ENCODE results near the gene GALNT11.
A peak's percentile ranks its signal among the peaks of the same experiment; 100 is the strongest.
"Not testable (repeated sequence)": the region's sequence is repeated elsewhere in the genome, so short reads cannot be mapped to it uniquely, and the experiment has no call there.

GALNT11 gene

GRCh38 chr7:152030059-152030458 is 4.6 kb downstream of the GALNT11 start:
- not testable (repeated sequence) for DNase-seq

- DNase-seq, result not testable (repeated sequence)
Measured at GRCh38 chr7:152030639-152031038, 5.2 kb downstream of the GALNT11 start.

DNA sequence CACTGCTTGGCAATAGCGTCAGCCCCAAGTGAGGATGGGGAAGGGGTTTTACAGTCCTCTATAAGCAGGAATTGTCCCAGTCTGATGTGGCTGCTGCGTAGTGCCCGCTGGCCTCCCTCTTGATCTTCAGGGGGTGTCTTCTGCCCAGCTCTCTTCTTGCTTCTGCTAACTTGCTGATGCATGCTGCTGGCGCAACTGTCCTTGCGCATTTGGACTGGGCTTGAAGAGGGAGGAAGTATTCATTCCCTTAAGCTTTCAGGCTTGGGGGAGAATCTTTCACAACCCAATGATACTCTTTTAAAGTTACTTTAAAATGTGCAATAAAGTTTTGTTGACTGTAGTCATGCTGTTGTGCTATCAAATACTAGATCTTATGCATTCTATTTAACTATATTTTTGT is 10.3 kb downstream of the GALNT11 start:
- DNase-seq, result no peak

GRCh38 chr7:152038410-152038809 is 12.9 kb downstream of the GALNT11 start:
- DNase-seq, result not testable (repeated sequence)

- not testable (repeated sequence) for DNase-seq
Measured at GRCh38 chr7:152043086-152043485, 17.6 kb downstream of the GALNT11 start.

GRCh38 chr7:152044909-152045308 is 19.4 kb downstream of the GALNT11 start:
- not testable (repeated sequence) for DNase-seq

- DNase-seq, result no peak
Measured at GRCh38 chr7:152046531-152046930, 21.1 kb downstream of the GALNT11 start.

DNA sequence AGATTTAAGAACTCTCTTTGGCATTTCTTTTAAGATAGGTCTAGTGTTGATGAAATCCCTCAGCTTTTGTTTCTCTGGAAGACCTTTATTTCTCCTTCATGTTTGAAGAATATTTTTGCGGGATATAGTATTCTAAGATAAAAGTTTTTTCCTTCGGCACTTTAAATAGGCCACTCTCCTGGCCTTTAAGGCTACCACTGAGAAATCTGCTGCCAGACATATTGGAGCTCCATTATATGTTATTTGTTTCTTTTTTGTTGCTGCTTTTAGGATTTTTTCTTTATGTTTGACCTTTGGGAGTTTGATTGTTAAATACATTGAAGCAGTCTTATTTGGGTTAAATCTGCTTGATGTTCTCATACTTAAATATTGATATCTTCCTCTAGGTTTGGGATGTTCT is 22.6 kb downstream of the GALNT11 start:
- DNase-seq, result no peak

DNA sequence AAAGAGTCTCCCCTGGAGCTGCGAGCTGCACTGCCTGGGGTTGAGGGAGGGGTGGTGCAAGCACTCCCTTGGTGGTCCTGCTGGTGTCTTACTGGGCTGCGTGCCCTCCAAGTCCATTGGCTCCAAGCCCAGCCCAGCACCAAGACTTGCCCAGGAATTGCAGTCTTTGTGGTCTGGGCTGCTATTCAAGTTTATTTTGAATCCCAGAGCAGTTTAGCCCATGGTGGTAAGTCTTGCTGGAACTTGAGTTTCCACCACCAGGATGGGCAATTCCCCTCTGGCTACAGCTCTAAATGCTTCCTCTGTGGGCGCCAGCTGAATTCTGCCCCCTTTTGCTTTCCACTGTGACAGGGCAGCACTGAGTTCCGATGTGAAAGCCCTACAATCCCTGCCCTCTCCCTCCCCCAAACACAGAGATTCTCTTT is 25.1 kb downstream of the GALNT11 start:
- DNase-seq, result no peak

DNA sequence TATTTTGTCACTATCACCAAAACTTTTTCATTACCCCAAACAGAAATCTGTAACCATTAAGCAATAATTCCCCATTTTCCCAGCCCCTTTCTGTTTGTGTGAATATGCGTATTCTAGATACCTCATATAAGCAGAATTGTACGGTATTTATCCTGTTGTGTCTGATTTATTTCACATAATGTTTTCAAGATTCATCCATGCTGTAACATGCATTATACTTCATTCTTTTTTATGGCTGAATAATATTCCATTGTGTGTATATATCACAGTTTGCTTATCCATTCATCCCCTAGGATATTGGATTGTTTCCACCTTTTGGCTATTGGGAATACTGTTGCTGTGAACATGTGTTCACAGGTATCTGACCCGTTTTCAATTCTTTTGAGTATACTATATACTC is 26.5 kb downstream of the GALNT11 start:
- DNase-seq, result no peak

- DNase-seq, result no peak
Measured at GRCh38 chr7:152052771-152053170, 27.3 kb downstream of the GALNT11 start.

DNA sequence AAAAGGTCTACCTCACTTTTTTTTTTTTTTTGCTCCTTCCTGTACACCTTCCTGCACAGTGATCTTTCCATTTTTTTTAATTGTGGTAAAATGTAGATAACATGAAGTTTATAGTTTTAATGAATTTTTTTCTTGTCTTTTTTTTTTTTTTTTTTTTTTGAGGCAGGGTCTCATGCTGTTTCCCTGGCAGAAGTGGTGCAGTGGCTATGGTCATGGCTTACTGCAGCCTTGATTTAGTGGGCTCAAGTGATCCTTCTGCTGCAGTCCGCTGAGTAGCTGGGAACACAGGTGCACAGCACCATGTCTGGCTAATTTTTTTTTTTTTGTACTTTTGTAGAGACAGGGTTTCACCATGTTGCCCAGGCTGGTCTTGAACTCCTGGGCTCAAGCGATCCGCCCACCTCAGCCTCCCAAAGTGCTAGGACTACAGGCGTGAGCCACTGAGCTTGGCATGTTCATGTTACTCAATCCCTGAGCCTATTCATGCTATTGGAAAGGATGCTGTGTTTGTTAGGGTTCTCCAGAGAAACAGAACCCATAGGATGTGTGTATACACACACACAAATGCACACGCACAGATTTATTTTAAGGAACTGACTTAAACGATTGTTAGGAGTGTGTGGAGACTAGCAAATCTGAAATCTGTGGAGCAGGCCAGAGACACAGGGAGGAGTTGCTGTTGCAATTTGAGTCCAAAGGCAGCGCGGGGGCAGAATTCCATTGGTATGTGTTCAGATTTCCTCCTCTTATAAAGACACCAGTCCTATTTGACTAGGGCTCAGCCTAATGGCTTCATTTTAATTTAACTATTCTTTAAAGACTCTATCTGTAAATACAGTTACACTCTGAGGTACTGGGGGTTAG is 29.1 kb downstream of the GALNT11 start:
- DNase-seq, result no peak

GRCh38 chr7:152056621-152057274 is 31.3 kb downstream of the GALNT11 start:
- no peak for DNase-seq

GRCh38 chr7:152059311-152059710 is 33.8 kb downstream of the GALNT11 start:
- DNase-seq, result no peak

GRCh38 chr7:152061086-152061485 is 35.6 kb downstream of the GALNT11 start:
- not testable (repeated sequence) for DNase-seq

GRCh38 chr7:152063192-152063591 is 37.7 kb downstream of the GALNT11 start:
- DNase-seq, result not testable (repeated sequence)

- not testable (repeated sequence) for DNase-seq
Measured at GRCh38 chr7:152063821-152064220, 38.3 kb downstream of the GALNT11 start.

- DNase-seq, result not testable (repeated sequence)
Measured at GRCh38 chr7:152065800-152066344, 40.4 kb downstream of the GALNT11 start.

DNA sequence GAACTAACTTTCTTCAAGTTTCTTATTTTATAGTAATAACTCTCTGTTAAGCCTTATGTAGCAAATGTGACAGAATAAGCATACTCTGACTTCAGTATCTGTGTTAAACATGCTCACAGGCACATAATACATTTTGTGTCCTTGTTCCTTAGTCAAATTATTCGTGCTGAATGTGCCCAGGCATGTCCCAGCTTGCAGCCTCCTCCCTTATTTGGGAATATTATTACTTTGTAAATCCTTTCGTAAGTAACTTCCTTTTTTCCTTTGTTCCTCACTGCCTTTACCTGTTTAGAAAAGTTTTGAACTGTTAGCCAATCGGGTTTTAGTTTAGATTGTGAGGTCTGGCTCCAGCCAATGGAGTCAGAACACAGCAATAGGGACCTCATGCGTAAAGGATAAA is 46.9 kb downstream of the GALNT11 start:
- no peak for DNase-seq

DNA sequence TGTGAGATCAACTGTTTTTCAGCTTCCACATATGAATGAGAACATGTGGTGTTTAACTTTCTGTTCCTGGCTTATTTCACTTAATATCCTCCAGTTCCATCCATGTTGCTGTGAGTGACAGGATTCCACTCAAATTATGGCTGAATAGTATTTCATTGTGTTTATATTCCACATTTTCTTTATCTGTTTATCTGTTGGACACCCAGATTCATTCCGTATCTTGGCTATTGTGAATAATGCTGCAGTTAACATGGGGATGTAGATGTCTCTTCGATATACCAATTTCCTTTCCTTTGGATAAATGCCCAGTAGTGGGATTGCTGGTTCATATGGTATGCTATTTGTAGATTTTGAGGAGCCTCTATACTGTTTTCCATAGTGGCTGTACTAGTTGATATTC is 47.9 kb downstream of the GALNT11 start:
- DNase-seq, result no peak

- no peak for DNase-seq
Measured at GRCh38 chr7:152074673-152075072, 49.2 kb downstream of the GALNT11 start.

GRCh38 chr7:152075379-152075778 is 49.9 kb downstream of the GALNT11 start:
- not testable (repeated sequence) for DNase-seq

DNA sequence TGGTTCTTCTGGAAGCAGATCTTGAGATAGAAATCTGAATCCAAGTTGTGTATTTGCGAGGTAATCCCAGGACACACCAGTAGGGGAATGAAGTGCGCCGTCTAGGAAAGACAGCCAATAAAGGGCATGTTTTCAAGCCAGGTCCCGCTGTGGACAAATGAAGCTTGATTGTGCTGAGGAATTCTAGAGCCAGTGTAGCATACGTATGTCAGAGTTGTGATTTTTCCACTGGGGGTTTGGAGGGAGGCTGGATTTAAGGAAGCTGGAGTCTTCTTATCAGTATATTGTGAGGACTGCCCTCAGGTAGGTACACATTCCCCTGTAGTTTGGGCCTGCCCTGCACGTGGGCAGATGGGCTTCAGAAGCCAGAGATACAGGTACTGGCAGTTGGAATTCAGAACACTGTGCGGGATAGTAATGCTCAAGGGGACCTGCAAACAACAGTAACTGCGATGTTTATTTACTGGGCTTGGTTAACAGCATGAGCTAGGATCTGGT is 50.9 kb downstream of the GALNT11 start:
- peak; percentile 7 for DNase-seq
